ENCODE results near the gene TMEM86A.
"Not testable (repeated sequence)": the region's sequence is repeated elsewhere in the genome, so short reads cannot be mapped to it uniquely, and the experiment has no call there.

DNA sequence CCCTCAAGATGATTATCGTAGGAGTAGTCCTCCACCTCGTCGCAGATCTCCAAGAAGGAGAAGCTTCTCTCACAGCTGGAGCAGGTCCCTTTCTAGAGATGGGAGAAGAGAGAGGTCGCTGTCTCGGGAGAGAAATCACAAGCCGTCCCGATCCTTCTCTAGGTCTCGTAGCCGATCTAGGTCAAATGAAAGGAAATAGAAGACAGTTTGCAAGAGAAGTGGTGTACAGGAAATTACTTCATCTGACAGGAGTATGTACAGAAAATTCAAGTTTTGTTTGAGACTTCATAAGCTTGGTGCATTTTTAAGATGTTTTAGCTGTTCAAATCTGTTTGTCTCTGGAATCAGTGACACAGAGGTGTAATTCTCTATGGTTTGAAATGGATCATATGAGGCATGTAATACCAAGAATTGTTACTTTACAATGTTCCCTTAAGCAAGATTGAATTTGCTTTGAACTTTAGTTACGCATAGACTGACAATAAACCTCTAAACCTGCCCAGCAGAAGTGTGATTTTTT is 33.2 kb upstream of the TMEM86A start:
- not testable (repeated sequence) for TF ChIP-seq FOS (IDR thresholded peaks at IDR 0.05; ENCODE audit: low read depth, low read length); MXI1 (IDR thresholded peaks at IDR 0.05; ENCODE audit: borderline replicate concordance, low read depth, low read length); POLR2A (IDR thresholded peaks at IDR 0.05; ENCODE audit: low read depth, low read length); MAZ (IDR thresholded peaks at IDR 0.05; ENCODE audit: borderline replicate concordance, low read depth, low read length); RAD21 (IDR thresholded peaks at IDR 0.05; ENCODE audit: low read length); BHLHE40 (IDR thresholded peaks at IDR 0.05; ENCODE audit: low read depth, low read length); RCOR1 (IDR thresholded peaks at IDR 0.05; ENCODE audit: insufficient replicate concordance, low read length)
- TF ChIP-seq, protein P1, sequence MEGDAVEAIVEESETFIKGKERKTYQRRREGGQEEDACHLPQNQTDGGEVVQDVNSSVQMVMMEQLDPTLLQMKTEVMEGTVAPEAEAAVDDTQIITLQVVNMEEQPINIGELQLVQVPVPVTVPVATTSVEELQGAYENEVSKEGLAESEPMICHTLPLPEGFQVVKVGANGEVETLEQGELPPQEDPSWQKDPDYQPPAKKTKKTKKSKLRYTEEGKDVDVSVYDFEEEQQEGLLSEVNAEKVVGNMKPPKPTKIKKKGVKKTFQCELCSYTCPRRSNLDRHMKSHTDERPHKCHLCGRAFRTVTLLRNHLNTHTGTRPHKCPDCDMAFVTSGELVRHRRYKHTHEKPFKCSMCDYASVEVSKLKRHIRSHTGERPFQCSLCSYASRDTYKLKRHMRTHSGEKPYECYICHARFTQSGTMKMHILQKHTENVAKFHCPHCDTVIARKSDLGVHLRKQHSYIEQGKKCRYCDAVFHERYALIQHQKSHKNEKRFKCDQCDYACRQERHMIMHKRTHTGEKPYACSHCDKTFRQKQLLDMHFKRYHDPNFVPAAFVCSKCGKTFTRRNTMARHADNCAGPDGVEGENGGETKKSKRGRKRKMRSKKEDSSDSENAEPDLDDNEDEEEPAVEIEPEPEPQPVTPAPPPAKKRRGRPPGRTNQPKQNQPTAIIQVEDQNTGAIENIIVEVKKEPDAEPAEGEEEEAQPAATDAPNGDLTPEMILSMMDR (conservative IDR thresholded peaks at IDR 0.05; ENCODE audit: low read depth, low read length) = not testable (repeated sequence)

All from IMR-90 (cell line).